HepG2 (cell line): ENCODE data around the gene SELENOM. TPM values are rescaled to one million over a fixed set of nuclear protein-coding genes. Genes with fewer than 3 reads are reported as not detected.

Source experiments
- GATAD1 ChIP-seq: IDR thresholded peaks from 2 replicates; pipeline ENCODE4 v1.6.1; 2016; ENCODE audit warnings: missing genetic modification reagents, missing compliant biosample characterization
- HMG20A ChIP-seq: IDR thresholded peaks from 2 replicates; pipeline ENCODE4 v1.6.1; 2016; ENCODE audit warnings: borderline replicate concordance
- HOXD1 ChIP-seq: sonication (generic); formaldehyde crosslinking; IDR thresholded peaks from 2 replicates; pipeline ENCODE4 v1.5.0; 2020; ENCODE audit warnings: missing genetic modification reagents
- ISX ChIP-seq: sonication (generic); formaldehyde crosslinking; conservative IDR thresholded peaks from 2 replicates; pipeline ENCODE4 v1.5.0; 2020; ENCODE audit warnings: missing genetic modification reagents
- KLF15 ChIP-seq: sonication (generic); formaldehyde crosslinking; IDR thresholded peaks from 2 replicates; pipeline ENCODE4 v1.8.1; 2023; ENCODE audit warnings: borderline replicate concordance, mild to moderate bottlenecking, inconsistent platforms, missing genetic modification reagents, mixed read lengths
- MAFG ChIP-seq: sonication (generic); formaldehyde crosslinking; IDR thresholded peaks from 2 replicates; pipeline ENCODE4 v1.5.1; 2020; ENCODE audit warnings: mild to moderate bottlenecking, missing genetic modification reagents
- MEIS2 ChIP-seq: sonication (generic); formaldehyde crosslinking; IDR thresholded peaks from 2 replicates; pipeline ENCODE4 v1.9.0; 2021; ENCODE audit warnings: mild to moderate bottlenecking, missing genetic modification reagents
- NCOR1 ChIP-seq: fragments of 200-600 bp; sonication (generic); IDR thresholded peaks from 2 replicates; pipeline ENCODE4 v1.7.0; 2017; ENCODE audit warnings: antibody characterized with exemption, low read length, borderline replicate concordance
- NFIC ChIP-seq: IDR thresholded peaks from 2 replicates; pipeline ENCODE4 v1.6.1; 2012; ENCODE audit warnings: mild to moderate bottlenecking, low read length, inconsistent platforms
- PHF5A ChIP-seq: IDR thresholded peaks from one replicate; pipeline ENCODE4 v1.6.1; 2018; ENCODE audit warnings: low read depth, missing genetic modification reagents; ENCODE audit not compliant: unreplicated experiment
- SP140L ChIP-seq: sonication (generic); formaldehyde crosslinking; IDR thresholded peaks from 2 replicates; pipeline ENCODE4 v1.4.0; 2020; ENCODE audit warnings: missing genetic modification reagents, borderline replicate concordance
- STAG1 ChIP-seq: sonication (generic); formaldehyde crosslinking; IDR thresholded peaks from 2 replicates; pipeline ENCODE4 v1.4.0; 2020; ENCODE audit warnings: missing genetic modification reagents
- TRIM24 ChIP-seq: sonication (generic); formaldehyde crosslinking; IDR thresholded peaks from 2 replicates; pipeline ENCODE4 v1.8.0; 2022; ENCODE audit warnings: mild to moderate bottlenecking, missing genetic modification reagents
- ZNF260 ChIP-seq: sonication (generic); formaldehyde crosslinking; IDR thresholded peaks from 2 replicates; pipeline ENCODE4 v1.4.0; 2020; ENCODE audit warnings: missing genetic modification reagents, low read depth, mild to moderate bottlenecking, borderline replicate concordance
- ZNF30 ChIP-seq: sonication (generic); formaldehyde crosslinking; IDR thresholded peaks from 2 replicates; pipeline ENCODE4 v1.5.0; 2020; ENCODE audit warnings: mild to moderate bottlenecking, missing genetic modification reagents
- ZNF350 ChIP-seq: sonication (generic); formaldehyde crosslinking; IDR thresholded peaks from 2 replicates; pipeline ENCODE4 v1.4.0; 2020; ENCODE audit warnings: mild to moderate bottlenecking, low read depth, missing genetic modification reagents, borderline replicate concordance
- polyA plus RNA-seq, 8 experiments: library from polyadenylated mRNA; depleted of rRNA in 3 of 8; stranded (reverse) in 7 of 8; unstranded in 1 of 8; fragments of >200 nt; fragmentation: Illumina TruSeq in 4 of 8; extraction: Trizol in 4 of 8; gene quantifications; 2 replicates each; pipeline versions ENCODE4 v1.2.1 to v1.2.3, GENCODE V29; 2011 to 2016; ENCODE audit warnings: low read depth in 4 of 8, missing spikeins in 1 of 8, mixed read lengths in 1 of 8; ENCODE audit not compliant: insufficient read depth in 1 of 8
- total RNA-seq, 5 experiments: library from RNA; depleted of rRNA; stranded (reverse); fragments of >200 nt; fragmentation: Illumina TruSeq; extraction: Trizol; gene quantifications; 2 replicates each; pipeline ENCODE4 v1.2.3, GENCODE V29; 2016; ENCODE audit warnings: low read depth in 1 of 5
- TF ChIP-seq, protein P1 (sequence below): sonication (generic); formaldehyde crosslinking; IDR thresholded peaks from 2 replicates; pipeline ENCODE4 v1.4.0; 2020; ENCODE audit warnings: low read depth, mild to moderate bottlenecking, missing genetic modification reagents
- TF ChIP-seq, protein P2 (sequence below): sonication (generic); formaldehyde crosslinking; IDR thresholded peaks from 2 replicates; pipeline ENCODE4 v1.8.1; 2023; ENCODE audit warnings: missing genetic modification reagents, mild to moderate bottlenecking, borderline replicate concordance
- TF ChIP-seq, protein P3 (sequence below): sonication (generic); formaldehyde crosslinking; IDR thresholded peaks from 2 replicates; pipeline ENCODE4 v1.4.0; 2020; ENCODE audit warnings: missing genetic modification reagents
- TF ChIP-seq, protein P4 (sequence below): sonication (generic); formaldehyde crosslinking; IDR thresholded peaks from 2 replicates; pipeline ENCODE4 v1.8.0; 2022; ENCODE audit warnings: missing genetic modification reagents, mild to moderate bottlenecking, inconsistent platforms, borderline replicate concordance
- TF ChIP-seq, protein P5 (sequence below): sonication (generic); formaldehyde crosslinking; IDR thresholded peaks from 2 replicates; pipeline ENCODE4 v1.9.0; 2021; ENCODE audit warnings: missing genetic modification reagents, borderline replicate concordance
- TF ChIP-seq, protein P6 (sequence below): sonication (generic); formaldehyde crosslinking; IDR thresholded peaks from 2 replicates; pipeline ENCODE4 v1.4.0; 2020; ENCODE audit warnings: mild to moderate bottlenecking, low read depth, missing genetic modification reagents

Gene SELENOM
- total and polyA plus RNA-seq, 2 of the 13 experiments (the other 11 are each of a cell fraction or from before 2014, with no cell fraction given) = 4.1 to 4.3 TPM

DNA sequence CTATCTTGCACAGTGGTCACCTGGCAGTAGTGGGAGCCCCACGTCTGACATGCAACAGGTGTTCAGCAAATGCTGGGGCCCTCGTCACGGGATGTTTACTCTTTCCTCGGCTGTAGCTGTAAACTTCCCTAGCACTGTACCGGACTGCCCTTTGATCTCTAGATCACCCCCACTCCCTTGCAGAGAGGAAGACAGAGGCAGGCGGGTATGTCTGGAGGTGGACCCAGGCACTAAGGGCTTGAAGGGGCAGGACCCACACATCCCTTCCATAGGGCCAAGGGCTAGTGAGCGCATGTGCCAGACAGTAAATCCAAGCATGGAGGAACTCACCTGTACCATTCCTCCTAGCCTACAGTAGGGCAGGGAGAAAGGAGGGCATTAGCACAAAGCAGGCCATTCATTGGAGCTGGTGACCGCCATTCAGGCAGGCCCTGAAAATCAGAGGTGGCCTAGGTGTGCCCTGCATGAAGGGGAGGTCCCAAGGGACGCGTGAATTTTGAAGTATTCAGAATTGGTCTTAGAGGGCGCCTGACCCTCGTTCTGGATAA lies 28.2 kb downstream of the SELENOM start (continued):
- TF ChIP-seq, protein P1, sequence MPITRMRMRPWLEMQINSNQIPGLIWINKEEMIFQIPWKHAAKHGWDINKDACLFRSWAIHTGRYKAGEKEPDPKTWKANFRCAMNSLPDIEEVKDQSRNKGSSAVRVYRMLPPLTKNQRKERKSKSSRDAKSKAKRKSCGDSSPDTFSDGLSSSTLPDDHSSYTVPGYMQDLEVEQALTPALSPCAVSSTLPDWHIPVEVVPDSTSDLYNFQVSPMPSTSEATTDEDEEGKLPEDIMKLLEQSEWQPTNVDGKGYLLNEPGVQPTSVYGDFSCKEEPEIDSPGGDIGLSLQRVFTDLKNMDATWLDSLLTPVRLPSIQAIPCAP = no peak
- TF ChIP-seq, protein P2, sequence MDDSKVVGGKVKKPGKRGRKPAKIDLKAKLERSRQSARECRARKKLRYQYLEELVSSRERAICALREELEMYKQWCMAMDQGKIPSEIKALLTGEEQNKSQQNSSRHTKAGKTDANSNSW = no peak
- TF ChIP-seq ZNF260 (CRISPR knock-in tag) = no peak
- TF ChIP-seq MAFG (CRISPR knock-in tag) = no peak
- TF ChIP-seq NFIC = no peak
- no peak for TF ChIP-seq GATAD1 (CRISPR knock-in tag)
- no peak for TF ChIP-seq SP140L (CRISPR knock-in tag)
- no peak for TF ChIP-seq KLF15
- peak; percentile 35; the same call in 1 of the 2 replicates for TF ChIP-seq HMG20A (CRISPR knock-in tag)
- no peak for TF ChIP-seq ZNF30 (CRISPR knock-in tag)
- TF ChIP-seq PHF5A = no peak
- no peak for TF ChIP-seq MEIS2 (CRISPR knock-in tag)
- TF ChIP-seq ZNF350 = peak; percentile 59
- TF ChIP-seq ISX (CRISPR knock-in tag) = no peak
- TF ChIP-seq, protein P3, sequence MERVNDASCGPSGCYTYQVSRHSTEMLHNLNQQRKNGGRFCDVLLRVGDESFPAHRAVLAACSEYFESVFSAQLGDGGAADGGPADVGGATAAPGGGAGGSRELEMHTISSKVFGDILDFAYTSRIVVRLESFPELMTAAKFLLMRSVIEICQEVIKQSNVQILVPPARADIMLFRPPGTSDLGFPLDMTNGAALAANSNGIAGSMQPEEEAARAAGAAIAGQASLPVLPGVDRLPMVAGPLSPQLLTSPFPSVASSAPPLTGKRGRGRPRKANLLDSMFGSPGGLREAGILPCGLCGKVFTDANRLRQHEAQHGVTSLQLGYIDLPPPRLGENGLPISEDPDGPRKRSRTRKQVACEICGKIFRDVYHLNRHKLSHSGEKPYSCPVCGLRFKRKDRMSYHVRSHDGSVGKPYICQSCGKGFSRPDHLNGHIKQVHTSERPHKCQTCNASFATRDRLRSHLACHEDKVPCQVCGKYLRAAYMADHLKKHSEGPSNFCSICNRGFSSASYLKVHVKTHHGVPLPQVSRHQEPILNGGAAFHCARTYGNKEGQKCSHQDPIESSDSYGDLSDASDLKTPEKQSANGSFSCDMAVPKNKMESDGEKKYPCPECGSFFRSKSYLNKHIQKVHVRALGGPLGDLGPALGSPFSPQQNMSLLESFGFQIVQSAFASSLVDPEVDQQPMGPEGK (CRISPR knock-in tag) = peak; percentile 47; the same call in 1 of the 2 replicates
- peak; percentile 61; the same call in 1 of the 2 replicates for TF ChIP-seq NCOR1
- no peak for TF ChIP-seq STAG1 (CRISPR knock-in tag)
- no peak for TF ChIP-seq TRIM24 (CRISPR knock-in tag)
- TF ChIP-seq, protein P4, sequence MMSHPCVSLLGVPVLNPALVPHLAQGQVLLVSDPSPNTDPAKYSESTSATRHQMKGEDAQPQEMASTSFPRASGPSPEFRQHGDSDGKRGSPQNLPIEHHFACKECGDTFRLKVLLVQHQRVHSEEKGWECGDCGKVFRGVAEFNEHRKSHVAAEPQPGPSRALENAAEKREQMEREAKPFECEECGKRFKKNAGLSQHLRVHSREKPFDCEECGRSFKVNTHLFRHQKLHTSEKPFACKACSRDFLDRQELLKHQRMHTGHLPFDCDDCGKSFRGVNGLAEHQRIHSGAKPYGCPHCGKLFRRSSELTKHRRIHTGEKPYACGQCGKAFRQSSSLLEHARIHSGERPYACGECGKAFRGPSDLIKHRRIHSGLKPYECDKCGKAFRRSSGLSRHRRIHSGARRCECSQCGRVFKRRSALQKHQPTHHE (CRISPR knock-in tag) = no peak
- no peak for TF ChIP-seq HOXD1 (CRISPR knock-in tag)
- TF ChIP-seq, protein P5, sequence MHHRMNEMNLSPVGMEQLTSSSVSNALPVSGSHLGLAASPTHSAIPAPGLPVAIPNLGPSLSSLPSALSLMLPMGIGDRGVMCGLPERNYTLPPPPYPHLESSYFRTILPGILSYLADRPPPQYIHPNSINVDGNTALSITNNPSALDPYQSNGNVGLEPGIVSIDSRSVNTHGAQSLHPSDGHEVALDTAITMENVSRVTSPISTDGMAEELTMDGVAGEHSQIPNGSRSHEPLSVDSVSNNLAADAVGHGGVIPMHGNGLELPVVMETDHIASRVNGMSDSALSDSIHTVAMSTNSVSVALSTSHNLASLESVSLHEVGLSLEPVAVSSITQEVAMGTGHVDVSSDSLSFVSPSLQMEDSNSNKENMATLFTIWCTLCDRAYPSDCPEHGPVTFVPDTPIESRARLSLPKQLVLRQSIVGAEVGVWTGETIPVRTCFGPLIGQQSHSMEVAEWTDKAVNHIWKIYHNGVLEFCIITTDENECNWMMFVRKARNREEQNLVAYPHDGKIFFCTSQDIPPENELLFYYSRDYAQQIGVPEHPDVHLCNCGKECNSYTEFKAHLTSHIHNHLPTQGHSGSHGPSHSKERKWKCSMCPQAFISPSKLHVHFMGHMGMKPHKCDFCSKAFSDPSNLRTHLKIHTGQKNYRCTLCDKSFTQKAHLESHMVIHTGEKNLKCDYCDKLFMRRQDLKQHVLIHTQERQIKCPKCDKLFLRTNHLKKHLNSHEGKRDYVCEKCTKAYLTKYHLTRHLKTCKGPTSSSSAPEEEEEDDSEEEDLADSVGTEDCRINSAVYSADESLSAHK = no peak
- TF ChIP-seq, protein P6, sequence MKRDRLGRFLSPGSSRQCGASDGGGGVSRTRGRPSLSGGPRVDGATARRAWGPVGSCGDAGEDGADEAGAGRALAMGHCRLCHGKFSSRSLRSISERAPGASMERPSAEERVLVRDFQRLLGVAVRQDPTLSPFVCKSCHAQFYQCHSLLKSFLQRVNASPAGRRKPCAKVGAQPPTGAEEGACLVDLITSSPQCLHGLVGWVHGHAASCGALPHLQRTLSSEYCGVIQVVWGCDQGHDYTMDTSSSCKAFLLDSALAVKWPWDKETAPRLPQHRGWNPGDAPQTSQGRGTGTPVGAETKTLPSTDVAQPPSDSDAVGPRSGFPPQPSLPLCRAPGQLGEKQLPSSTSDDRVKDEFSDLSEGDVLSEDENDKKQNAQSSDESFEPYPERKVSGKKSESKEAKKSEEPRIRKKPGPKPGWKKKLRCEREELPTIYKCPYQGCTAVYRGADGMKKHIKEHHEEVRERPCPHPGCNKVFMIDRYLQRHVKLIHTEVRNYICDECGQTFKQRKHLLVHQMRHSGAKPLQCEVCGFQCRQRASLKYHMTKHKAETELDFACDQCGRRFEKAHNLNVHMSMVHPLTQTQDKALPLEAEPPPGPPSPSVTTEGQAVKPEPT (CRISPR knock-in tag) = 0 out of 2 replicates have a peak, but pooled peaks have one; percentile 47
